PFSK-1 (cell line): ENCODE data around the gene ALDH3A1.

Experiments
- FOXP2 ChIP-seq: optimal IDR thresholded peaks from 2 replicates; pipeline ENCODE3; 2011; ENCODE audit warnings: borderline replicate concordance, control low read depth, inconsistent platforms; ENCODE audit not compliant: insufficient read depth; ENCODE audit errors: extremely low read length, extremely low read depth
- POLR2AphosphoS5 ChIP-seq: IDR thresholded peaks from 2 replicates; pipeline ENCODE4 v1.6.1; 2012; ENCODE audit warnings: low read depth, mild to moderate bottlenecking, control low read depth, low read length, moderate library complexity
- REST ChIP-seq, 2 experiments: IDR thresholded peaks; 2 replicates each; pipeline versions ENCODE4 v1.6.1 to v1.8.0; 2011 to 2012; ENCODE audit warnings: low read depth in 2 of 2, low read length in 2 of 2, control low read depth in 1 of 2, inconsistent platforms in 1 of 2, mild to moderate bottlenecking in 1 of 2, moderate library complexity in 1 of 2; ENCODE audit not compliant: insufficient read depth in 1 of 2
- SIN3A ChIP-seq: IDR thresholded peaks from 2 replicates; pipeline ENCODE4 v1.6.1; 2012; ENCODE audit warnings: mild to moderate bottlenecking, low read length, moderate library complexity, borderline replicate concordance; ENCODE audit not compliant: insufficient read depth
- TAF1 ChIP-seq: IDR thresholded peaks from 2 replicates; pipeline ENCODE4 v1.6.1; 2012; ENCODE audit warnings: low read length, control low read depth, borderline replicate concordance; ENCODE audit not compliant: insufficient read depth

The ALDH3A1 gene

GRCh38 chr17:19785854-19786253 lies 37.8 kb upstream of the ALDH3A1 start:
- TF ChIP-seq FOXP2 = no peak
- no peak for TF ChIP-seq TAF1
- TF ChIP-seq SIN3A = no peak
- TF ChIP-seq POLR2AphosphoS5 = no peak
- TF ChIP-seq REST (IDR thresholded peaks at IDR 0.05; ENCODE audit: insufficient read depth in 1 of 2, low read depth in 2 of 2, low read length in 2 of 2) = no peak

GRCh38 chr17:19781488-19782458 lies 33.7 kb upstream of the ALDH3A1 start:
- TF ChIP-seq SIN3A (no peak), TAF1 (no peak), REST (IDR thresholded peaks at IDR 0.05; ENCODE audit: insufficient read depth in 1 of 2, low read depth in 2 of 2, low read length in 2 of 2) (no peak), FOXP2 (no peak), POLR2AphosphoS5 (no peak)

GRCh38 chr17:19780846-19781245 lies 32.7 kb upstream of the ALDH3A1 start:
- TF ChIP-seq SIN3A = no peak
- TF ChIP-seq POLR2AphosphoS5 = no peak
- no peak for TF ChIP-seq FOXP2
- no peak for TF ChIP-seq TAF1
- no peak for TF ChIP-seq REST (IDR thresholded peaks at IDR 0.05; ENCODE audit: insufficient read depth in 1 of 2, low read depth in 2 of 2, low read length in 2 of 2)

GRCh38 chr17:19773534-19773933 lies 25.4 kb upstream of the ALDH3A1 start:
- TF ChIP-seq SIN3A = no peak
- TF ChIP-seq FOXP2 = no peak
- no peak for TF ChIP-seq POLR2AphosphoS5
- TF ChIP-seq REST (IDR thresholded peaks at IDR 0.05; ENCODE audit: insufficient read depth in 1 of 2, low read depth in 2 of 2, low read length in 2 of 2) = no peak
- TF ChIP-seq TAF1 = no peak
